Stomach (tissue), 9 donors: ENCODE measurements around the gene PGRMC2. TPM values are rescaled to one million over a fixed set of nuclear protein-coding genes. Genes with fewer than 3 reads are reported as not detected.

Experiments
- DNase-seq, 2 donors: peaks; one replicate each; pipeline versions ENCODE4 v3.0.0 to v3.0.0-alpha.2; 2013 to 2019
- H3K27ac ChIP-seq, 5 donors: fragments of 200-600 bp in 4 of 5; sonication (generic) in 4 of 5; one replicate each; pipeline ENCODE4 v1.5.1; 2013 to 2019; ENCODE audit warnings: mild to moderate bottlenecking in 1 of 5, moderate library complexity in 1 of 5
- H3K27me3 ChIP-seq, 3 donors: fragments of 200-600 bp; sonication (generic); one replicate each; pipeline ENCODE4 v1.5.1; 2017 to 2019; ENCODE audit warnings: mixed run types in 1 of 3
- H3K36me3 ChIP-seq, 4 donors: fragments of 200-600 bp; sonication (generic); 1 replicate in 3 of 4; 2 replicates in 1 of 4; pipeline ENCODE4 v1.5.1; 2016 to 2019
- H3K4me1 ChIP-seq, 4 donors: fragments of 200-600 bp; sonication (generic); one replicate each; pipeline ENCODE4 v1.5.1; 2016 to 2019
- H3K4me3 ChIP-seq, 4 donors: fragments of 200-600 bp; sonication (generic) in 3 of 4; one replicate each; pipeline ENCODE4 v1.5.1; 2016 to 2019; ENCODE audit warnings: mild to moderate bottlenecking in 1 of 4
- H3K9me3 ChIP-seq, 4 donors: fragments of 200-600 bp; sonication (generic); one replicate each; pipeline ENCODE4 v1.5.1; 2016 to 2019
- CTCF ChIP-seq, 7 experiments: fragments of 450-650 bp in 4 of 7; fragments of 200-600 bp in 3 of 7; sonication (generic) in 3 of 7; IDR thresholded peaks; one replicate each; pipeline ENCODE4 v1.5.1; 2016 to 2019; ENCODE audit warnings: antibody characterized with exemption in 7 of 7, control low read depth in 2 of 7, mild to moderate bottlenecking in 1 of 7
- EP300 ChIP-seq: sonication (generic); formaldehyde crosslinking; IDR thresholded peaks from one replicate; pipeline ENCODE4 v1.6.1; 2017; ENCODE audit warnings: antibody characterized with exemption
- POLR2A ChIP-seq, 4 donors: fragments of 450-650 bp; IDR thresholded peaks; one replicate each; pipeline ENCODE4 v1.6.1; 2016; ENCODE audit warnings: antibody characterized with exemption in 4 of 4, control low read depth in 2 of 4, mild to moderate bottlenecking in 1 of 4, moderate library complexity in 1 of 4
- POLR2AphosphoS5 ChIP-seq, 3 donors: sonication (generic); formaldehyde crosslinking; IDR thresholded peaks; one replicate each; pipeline ENCODE4 v1.6.1; 2016; ENCODE audit warnings: antibody characterized with exemption in 3 of 3
- WGBS, 5 donors: extraction: QIAGEN DNeasy Blood & Tissue Kit in 3 of 5; methylation state at CpG; one replicate each; pipeline versions ENCODE4 v1.1.5 to v1.1.7; 2013 to 2018; 5-methylcytosine and 5-hydroxymethylcytosine counted together
- intact Hi-C: fragments of 100-400 bp; cut with DNase I; formaldehyde crosslinking; loops from one replicate; pipeline ENCODE4 v1.15.1; 2023; ENCODE audit warnings: low total_unique reads
- polyA plus RNA-seq, 3 donors: library from polyadenylated mRNA; stranded (reverse); fragments of 200-250 nt; gene quantifications; one replicate each; pipeline ENCODE4 v1.2.3, GENCODE V29; 2013
- total RNA-seq, 5 donors: library from RNA; depleted of rRNA; stranded (reverse); fragments of >200 nt; gene quantifications; one replicate each; pipeline versions ENCODE4 v1.1.0 to v1.2.3, GENCODE V29; 2014 to 2016
- donor health status: healthy with polysubstance abuse.
- donor health status: Bipolar disorder and iron deficiency.
- donor health status: healthy.

Gene PGRMC2
- total and polyA plus RNA-seq, 8 donors: 7.2 to 101 (median 38.6) TPM

- H3K4me1 ChIP-seq: peaks cover 13 to 78% (median 50%) of the 10 kb centered on the region in 4 donors
- no peak overlapping the region for H3K27ac ChIP-seq
- H3K27me3 ChIP-seq: no peaks in the 10 kb centered on the region
- no peak for DNase-seq
- TF ChIP-seq POLR2A (IDR thresholded peaks at IDR 0.05) (no peak), EP300 (no peak), CTCF (IDR thresholded peaks at IDR 0.05) (no peak), POLR2AphosphoS5 (IDR thresholded peaks at IDR 0.05) (no peak)
- intact Hi-C loops: no loop called here
- no peak overlapping the region for H3K4me3 ChIP-seq
- peaks cover 0 to 5% (median 1%) of the 10 kb centered on the region in 4 donors for H3K36me3 ChIP-seq
- H3K9me3 ChIP-seq: no peaks in the 10 kb centered on the region
- 96 to 99% (median 98%) methylated on average over 1 of the region's 1 CpG for WGBS, 5 donors
Observed at GRCh38 chr4:128281354-128281753, 6.3 kb downstream of the PGRMC2 start.

- DNase-seq: no peak
- Histone ChIP-seq H3K27me3 (no peaks in the 10 kb centered on the region), H3K4me3 (no peak overlapping the region), H3K36me3 (peaks cover 0 to 5% (median 1%) of the 10 kb centered on the region in 4 donors), H3K9me3 (no peaks in the 10 kb centered on the region), H3K4me1 (peaks cover 4 to 76% (median 41%) of the 10 kb centered on the region in 4 donors), H3K27ac (no peak overlapping the region)
- intact Hi-C loops: no loop called here
- no peak for TF ChIP-seq CTCF (IDR thresholded peaks at IDR 0.05)
- TF ChIP-seq EP300: no peak
- no peak for TF ChIP-seq POLR2A (IDR thresholded peaks at IDR 0.05)
- TF ChIP-seq POLR2AphosphoS5 (IDR thresholded peaks at IDR 0.05): no peak
- 84 to 93% (median 90%) methylated on average over 2 of the region's 2 CpGs for WGBS, 5 donors
Observed at GRCh38 chr4:128279624-128280225, 7.9 kb downstream of the PGRMC2 start.

GRCh38 chr4:128277856-128278255, 9.8 kb downstream of the PGRMC2 start:
- intact Hi-C loops: no loop called here
- TF ChIP-seq POLR2A (IDR thresholded peaks at IDR 0.05): no peak
- no peak for TF ChIP-seq CTCF (IDR thresholded peaks at IDR 0.05)
- no peak for TF ChIP-seq EP300
- TF ChIP-seq POLR2AphosphoS5 (IDR thresholded peaks at IDR 0.05): no peak
- H3K27ac ChIP-seq: no peak overlapping the region
- 93 to 97% (median 95%) methylated on average over 3 of the region's 3 CpGs for WGBS, 5 donors
- no peak overlapping the region for H3K4me3 ChIP-seq
- H3K27me3 ChIP-seq: no peaks in the 10 kb centered on the region
- H3K9me3 ChIP-seq: no peaks in the 10 kb centered on the region
- DNase-seq: no peak
- H3K4me1 ChIP-seq: peaks cover 0 to 57% (median 25%) of the 10 kb centered on the region in 4 donors
- H3K36me3 ChIP-seq: peaks cover 0 to 5% (median 0%) of the 10 kb centered on the region in 4 donors

GRCh38 chr4:128275346-128275745, 12.3 kb downstream of the PGRMC2 start:
- H3K27me3 ChIP-seq: no peaks in the 10 kb centered on the region
- TF ChIP-seq POLR2AphosphoS5 (IDR thresholded peaks at IDR 0.05) (no peak), CTCF (IDR thresholded peaks at IDR 0.05) (no peak), POLR2A (IDR thresholded peaks at IDR 0.05) (no peak), EP300 (no peak)
- DNase-seq: no peak
- H3K4me1 ChIP-seq: peaks cover 0 to 36% (median 13%) of the 10 kb centered on the region in 4 donors
- no peaks in the 10 kb centered on the region for H3K9me3 ChIP-seq
- no peak overlapping the region for H3K4me3 ChIP-seq
- intact Hi-C loops: no loop called here
- no peak overlapping the region for H3K27ac ChIP-seq
- peaks cover 11 to 21% (median 20%) of the 10 kb centered on the region in 4 donors for H3K36me3 ChIP-seq
